GM18861 (cell line): ENCODE results near the gene BAZ2B.

ENCODE experiments used
- ATAC-seq: cut with Tn5 transposase; IDR thresholded peaks from one replicate; pipeline ENCODE4 v1.9.1; 2021; ENCODE audit not compliant: unreplicated experiment

Gene BAZ2B

GRCh38 chr2:159351977-159352376 lies 264.4 kb downstream of the BAZ2B start:
- no peak for ATAC-seq

- no peak for ATAC-seq
Measured at GRCh38 chr2:159349674-159350299, 266.6 kb downstream of the BAZ2B start.

GRCh38 chr2:159326569-159327255 lies 289.6 kb downstream of the BAZ2B start:
- no peak for ATAC-seq

- no peak for ATAC-seq
Measured at GRCh38 chr2:159322419-159322818, 293.9 kb downstream of the BAZ2B start.

- ATAC-seq, result peak; percentile 66
Measured at GRCh38 chr2:159317392-159318088, 298.8 kb downstream of the BAZ2B start.

GRCh38 chr2:159307942-159308341 lies 308.4 kb downstream of the BAZ2B start:
- no peak for ATAC-seq

- no peak for ATAC-seq
Measured at GRCh38 chr2:159300586-159300985, 315.8 kb downstream of the BAZ2B start.

GRCh38 chr2:159298967-159299366 lies 317.4 kb downstream of the BAZ2B start:
- no peak for ATAC-seq

GRCh38 chr2:159297042-159297707 lies 319.2 kb downstream of the BAZ2B start:
- no peak for ATAC-seq

GRCh38 chr2:159292157-159292556 lies 324.2 kb downstream of the BAZ2B start:
- ATAC-seq, result no peak

GRCh38 chr2:159290289-159290907 lies 325.9 kb downstream of the BAZ2B start:
- no peak for ATAC-seq

GRCh38 chr2:159287733-159288132 lies 328.6 kb downstream of the BAZ2B start:
- ATAC-seq, result no peak

- ATAC-seq, result peak; percentile 75
Measured at GRCh38 chr2:159286709-159287441, 329.5 kb downstream of the BAZ2B start.

GRCh38 chr2:159285929-159286708 lies 330.2 kb downstream of the BAZ2B start, which contains the start of gene WDSUB1:
Gene WDSUB1, minus strand, starts transcription at chr2:159286703. Its CDS starts 3,634 bp downstream, at chr2:159283069.
- no peak for ATAC-seq

GRCh38 chr2:159285433-159285832 lies 330.9 kb downstream of the BAZ2B start:
- ATAC-seq, result no peak

GRCh38 chr2:159283529-159283928 lies 332.8 kb downstream of the BAZ2B start:
- no peak for ATAC-seq

- no peak for ATAC-seq
Measured at GRCh38 chr2:159281002-159281401, 335.3 kb downstream of the BAZ2B start.

GRCh38 chr2:159279700-159280099 lies 336.6 kb downstream of the BAZ2B start:
- ATAC-seq, result no peak

GRCh38 chr2:159275111-159275510 lies 341.2 kb downstream of the BAZ2B start:
- no peak for ATAC-seq

- ATAC-seq, result no peak
Measured at GRCh38 chr2:159272156-159272555, 344.2 kb downstream of the BAZ2B start.
